NCI-H460 (cell line): ENCODE measurements around the gene ZBTB2. TPM values are rescaled to one million over a fixed set of nuclear protein-coding genes. Genes with fewer than 3 reads are reported as not detected.
"Not testable (repeated sequence)": the region's sequence is repeated elsewhere in the genome, so short reads cannot be mapped to it uniquely, and the experiment has no call there.

Experiments
- DNase-seq: peaks from one replicate; pipeline ENCODE4 v3.0.0-alpha.2; 2016; ENCODE audit warnings: low read depth; ENCODE audit errors: extremely low read depth
- total RNA-seq: library from RNA; depleted of rRNA; stranded (reverse); fragments of >200 nt; shearing (Covaris generic); gene quantifications from 2 replicates; pipeline ENCODE4 v1.2.3, GENCODE V29; 2014

The ZBTB2 gene
- total RNA-seq, 1 experiment from 2014 or later: 10.8 TPM

DNA sequence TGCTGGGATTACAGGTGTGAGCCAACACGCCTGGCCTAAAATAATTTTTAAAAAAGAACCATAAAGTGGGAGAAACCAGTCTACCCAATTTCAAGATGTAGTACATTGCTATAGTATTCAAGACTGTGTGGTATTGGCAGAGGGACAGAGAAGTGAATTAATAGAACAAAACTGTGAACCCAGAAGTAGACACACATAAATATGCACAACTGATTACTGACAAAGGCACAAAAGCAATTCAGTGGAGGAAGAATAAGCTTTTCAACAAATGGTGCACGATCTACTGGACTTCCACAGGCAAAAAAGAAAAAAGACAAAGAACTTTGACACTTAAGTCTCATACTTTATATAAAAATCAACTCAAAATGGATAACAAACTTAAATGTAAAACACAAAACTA lies 15.5 kb downstream of the ZBTB2 start:
- no peak for DNase-seq

- no peak for DNase-seq
Observed at GRCh38 chr6:151374036-151374683, 17.2 kb downstream of the ZBTB2 start.

DNA sequence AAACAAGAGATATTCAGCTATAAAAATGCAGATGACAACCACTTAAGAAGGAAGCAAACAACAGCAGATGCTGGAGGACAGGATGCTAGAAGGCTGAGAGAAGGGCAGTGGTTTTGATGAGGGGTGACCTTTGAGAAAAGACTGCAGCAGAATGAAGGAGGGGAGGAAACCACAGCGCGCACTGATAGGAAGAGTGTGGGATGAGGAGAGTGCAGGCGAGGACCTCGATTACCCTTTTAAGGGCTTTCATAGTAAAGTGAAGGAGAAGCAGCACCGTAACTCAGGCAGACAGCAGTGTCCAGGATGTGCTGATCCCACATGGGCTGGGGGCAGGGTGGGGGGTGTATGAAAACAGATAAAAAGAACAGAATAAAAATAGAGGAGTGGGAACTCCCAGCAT lies 19.2 kb downstream of the ZBTB2 start:
- no peak for DNase-seq

GRCh38 chr6:151370509-151371078 lies 20.8 kb downstream of the ZBTB2 start:
- DNase-seq: no peak

DNA sequence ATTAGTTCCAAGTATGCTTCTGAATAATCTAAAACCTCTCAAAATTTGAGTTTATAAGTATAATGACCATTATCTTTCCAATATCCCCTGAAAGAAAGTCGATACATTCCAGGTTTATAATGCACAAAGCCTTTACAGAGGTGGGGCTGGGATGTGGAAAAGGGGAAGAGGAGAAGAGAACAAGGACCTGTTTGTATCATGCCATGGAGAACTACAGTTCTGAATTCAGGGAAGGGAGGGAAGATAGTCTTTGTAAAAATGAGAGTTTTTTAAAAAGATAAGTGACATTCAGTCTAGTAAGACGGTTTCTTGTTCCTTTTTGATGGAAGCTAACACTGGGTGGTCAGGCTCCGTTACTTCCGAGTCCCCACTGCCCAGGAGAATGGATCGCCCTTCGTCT lies 26.1 kb downstream of the ZBTB2 start:
- no peak for DNase-seq

GRCh38 chr6:151359486-151359885 lies 31.9 kb downstream of the ZBTB2 start:
- no peak for DNase-seq

DNA sequence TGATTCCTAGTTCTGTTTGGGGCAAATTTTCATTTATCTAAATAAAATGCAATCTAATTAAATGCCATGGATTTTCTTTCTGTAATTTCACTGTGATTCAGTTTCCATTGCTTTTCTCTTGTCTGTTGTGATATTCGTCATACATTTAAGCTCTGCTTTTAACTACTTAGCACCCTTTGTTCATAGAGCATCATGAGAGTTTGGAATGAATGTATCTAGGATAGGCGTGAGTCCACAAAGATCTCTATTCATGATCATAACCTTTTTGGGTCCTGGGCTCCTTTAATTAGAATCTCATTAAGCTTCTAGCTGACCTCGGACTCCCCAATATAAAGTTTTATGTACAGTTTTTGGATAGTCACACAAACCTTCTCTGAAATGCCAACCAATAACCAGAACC lies 32.9 kb downstream of the ZBTB2 start:
- no peak for DNase-seq

GRCh38 chr6:151357758-151358436 lies 33.5 kb downstream of the ZBTB2 start:
- no peak for DNase-seq

- DNase-seq: not testable (repeated sequence)
Observed at GRCh38 chr6:151356983-151357382, 34.4 kb downstream of the ZBTB2 start.

GRCh38 chr6:151353795-151354194 lies 37.6 kb downstream of the ZBTB2 start:
- DNase-seq: no peak

- no peak for DNase-seq
Observed at GRCh38 chr6:151352410-151353396, 38.7 kb downstream of the ZBTB2 start.

GRCh38 chr6:151351731-151352130 lies 39.6 kb downstream of the ZBTB2 start:
- DNase-seq: no peak

GRCh38 chr6:151351146-151351700 lies 40.1 kb downstream of the ZBTB2 start:
- no peak for DNase-seq

DNA sequence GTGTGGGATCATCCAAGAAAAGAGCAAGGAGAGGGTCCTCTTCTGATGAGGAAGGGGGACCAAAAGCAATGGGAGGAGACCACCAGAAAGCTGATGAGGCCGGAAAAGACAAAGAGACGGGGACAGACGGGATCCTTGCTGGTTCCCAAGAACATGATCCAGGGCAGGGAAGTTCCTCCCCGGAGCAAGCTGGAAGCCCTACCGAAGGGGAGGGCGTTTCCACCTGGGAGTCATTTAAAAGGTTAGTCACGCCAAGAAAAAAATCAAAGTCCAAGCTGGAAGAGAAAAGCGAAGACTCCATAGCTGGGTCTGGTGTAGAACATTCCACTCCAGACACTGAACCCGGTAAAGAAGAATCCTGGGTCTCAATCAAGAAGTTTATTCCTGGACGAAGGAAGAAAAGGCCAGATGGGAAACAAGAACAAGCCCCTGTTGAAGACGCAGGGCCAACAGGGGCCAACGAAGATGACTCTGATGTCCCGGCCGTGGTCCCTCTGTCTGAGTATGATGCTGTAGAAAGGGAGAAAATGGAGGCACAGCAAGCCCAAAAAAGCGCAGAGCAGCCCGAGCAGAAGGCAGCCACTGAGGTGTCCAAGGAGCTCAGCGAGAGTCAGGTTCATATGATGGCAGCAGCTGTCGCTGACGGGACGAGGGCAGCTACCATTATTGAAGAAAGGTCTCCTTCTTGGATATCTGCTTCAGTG lies 40.8 kb downstream of the ZBTB2 start:
- DNase-seq: no peak

DNA sequence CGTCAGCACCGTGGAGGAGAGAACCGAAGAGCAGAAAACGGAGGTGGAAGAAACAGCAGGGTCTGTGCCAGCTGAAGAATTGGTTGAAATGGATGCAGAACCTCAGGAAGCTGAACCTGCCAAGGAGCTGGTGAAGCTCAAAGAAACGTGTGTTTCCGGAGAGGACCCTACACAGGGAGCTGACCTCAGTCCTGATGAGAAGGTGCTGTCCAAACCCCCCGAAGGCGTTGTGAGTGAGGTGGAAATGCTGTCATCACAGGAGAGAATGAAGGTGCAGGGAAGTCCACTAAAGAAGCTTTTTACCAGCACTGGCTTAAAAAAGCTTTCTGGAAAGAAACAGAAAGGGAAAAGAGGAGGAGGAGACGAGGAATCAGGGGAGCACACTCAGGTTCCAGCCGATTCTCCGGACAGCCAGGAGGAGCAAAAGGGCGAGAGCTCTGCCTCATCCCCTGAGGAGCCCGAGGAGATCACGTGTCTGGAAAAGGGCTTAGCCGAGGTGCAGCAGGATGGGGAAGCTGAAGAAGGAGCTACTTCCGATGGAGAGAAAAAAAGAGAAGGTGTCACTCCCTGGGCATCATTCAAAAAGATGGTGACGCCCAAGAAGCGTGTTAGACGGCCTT lies 41.6 kb downstream of the ZBTB2 start:
- no peak for DNase-seq

GRCh38 chr6:151342750-151343149 lies 48.6 kb downstream of the ZBTB2 start:
- DNase-seq: not testable (repeated sequence)

DNA sequence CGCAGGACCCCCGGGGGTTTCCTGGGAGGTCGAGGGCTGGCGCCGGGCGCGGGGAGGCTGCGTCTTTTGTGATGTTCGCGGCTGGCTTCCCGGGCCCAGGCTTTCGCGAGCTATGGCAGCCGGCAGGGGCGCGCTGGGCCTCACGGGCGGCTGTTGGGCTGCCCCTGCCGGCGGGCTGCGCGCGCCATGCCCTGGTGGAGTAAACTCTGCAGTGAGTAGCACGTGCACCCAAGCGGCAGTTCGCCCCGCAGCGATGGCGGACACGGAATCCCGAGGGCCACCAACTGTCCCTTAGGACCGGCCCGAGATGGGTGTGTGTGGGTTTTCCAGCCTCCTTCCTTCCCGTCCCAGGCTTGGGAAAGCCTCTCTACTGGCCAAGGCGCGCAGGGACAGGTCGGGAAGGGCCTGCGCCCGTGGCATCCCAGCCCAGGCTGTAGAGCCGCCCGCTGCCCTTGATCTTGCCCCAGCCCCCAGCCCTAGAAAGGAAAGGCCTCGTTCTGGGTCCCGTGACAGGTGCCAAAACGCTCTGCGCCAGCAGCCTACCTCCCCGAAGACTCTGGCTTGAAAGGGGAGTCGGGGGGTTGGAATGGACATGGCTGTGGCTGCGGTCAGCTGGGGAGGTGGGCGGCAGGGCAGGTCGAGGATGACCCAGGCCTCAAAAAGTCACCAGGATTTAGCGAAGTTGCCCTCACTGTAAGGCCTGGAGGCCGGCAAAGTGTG lies 49.7 kb downstream of the ZBTB2 start:
- no peak for DNase-seq

DNA sequence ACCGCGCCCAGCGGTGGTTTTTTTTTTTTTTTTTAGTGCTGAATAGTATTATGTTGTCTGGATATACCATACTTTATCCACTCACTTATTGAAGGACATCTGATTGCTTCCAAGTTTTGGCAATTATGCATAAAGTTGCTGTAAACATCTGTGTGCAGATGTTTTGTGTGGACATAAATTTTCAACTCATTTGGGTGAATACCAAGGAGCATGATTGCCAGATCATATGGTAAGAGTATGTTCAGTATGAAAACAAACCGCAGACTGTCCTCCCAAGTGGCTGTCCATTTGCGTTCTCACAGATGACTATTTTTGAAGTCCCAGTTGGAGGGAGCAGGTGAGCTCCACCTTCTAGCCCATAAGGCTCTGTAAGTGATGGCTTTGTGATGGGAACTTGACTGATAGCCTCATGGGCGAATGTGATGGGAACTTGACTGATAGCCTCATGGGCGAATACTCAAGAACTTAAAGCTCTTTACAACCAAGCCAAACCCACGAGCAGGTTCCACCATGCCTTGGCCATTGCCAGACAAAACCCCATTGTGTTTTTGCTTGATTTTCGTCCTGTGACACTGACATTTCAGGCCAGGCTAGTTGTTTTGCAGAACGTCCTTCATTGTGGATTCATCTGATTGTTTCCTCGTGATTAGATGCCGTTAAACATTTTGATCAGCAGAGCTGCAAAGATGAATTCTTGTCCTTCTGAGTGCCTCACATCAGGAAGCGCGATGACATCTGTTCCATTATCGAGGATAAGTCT lies 51.0 kb downstream of the ZBTB2 start:
- no peak for DNase-seq
